T-helper 2 cell treated with Interferon-gamma antibody and Interleukin-4, amounts not matched to agents 100 ng/mL and 5 ng/mL, for 36 hours (primary cell): ENCODE results near the gene PRH1. TPM values are rescaled to one million over a fixed set of nuclear protein-coding genes. Genes with fewer than 3 reads are reported as not detected.

Experiments
- intact Hi-C: fragments of 100-400 bp; cut with micrococcal nuclease; formaldehyde crosslinking; loops from one replicate; pipeline ENCODE4 v1.15.1; 2023
- total RNA-seq: library from RNA; stranded (reverse); gene quantifications from 2 replicates; pipeline ENCODE4 v1.2.3, GENCODE V29; 2022

Gene PRH1
- total RNA-seq, 1 donor from 2014 or later: 18.0 TPM

GRCh38 chr12:10842862-10843261 lies 41.2 kb downstream of the PRH1 start:
- intact Hi-C loops: no loop called here

- intact Hi-C loops: no loop called here
Observed at GRCh38 chr12:10838461-10838860, 45.6 kb downstream of the PRH1 start.

Other genes with a start within 250 kb of the PRH1 start
- 0.32 and 1.7 TPM in 2 replicates for gene STYK1, start 210.2 kb downstream of the PRH1 start, total RNA-seq
- gene YBX3, start 160.9 kb downstream of the PRH1 start, total RNA-seq: 57.9 and 60.7 TPM in 2 replicates
- gene TAS2R7, start 81.6 kb downstream of the PRH1 start, total RNA-seq: not detected in 2 replicates
- not detected in 2 replicates for gene TAS2R8, start 77.0 kb downstream of the PRH1 start, total RNA-seq
- not detected in 2 replicates for gene TAS2R9, start 74.1 kb downstream of the PRH1 start, total RNA-seq
- gene TAS2R10, start 57.9 kb downstream of the PRH1 start, total RNA-seq: 1.1 and 1.3 TPM in 2 replicates
- gene PRR4, start 34.8 kb downstream of the PRH1 start, total RNA-seq: 2.5 and 3.7 TPM in 2 replicates
- gene TAS2R13, start 25.3 kb upstream of the PRH1 start, total RNA-seq: 1.4 and 1.7 TPM in 2 replicates
- not detected in 2 replicates for gene PRH2, start 45.0 kb upstream of the PRH1 start, total RNA-seq
- 3.2 and 4.1 TPM in 2 replicates for gene TAS2R14, start 55.0 kb upstream of the PRH1 start, total RNA-seq
- 1.6 and 2.0 TPM in 2 replicates for gene TAS2R50, start 102.7 kb upstream of the PRH1 start, total RNA-seq
- 2.3 and 2.9 TPM in 2 replicates for gene TAS2R20, start 114.0 kb upstream of the PRH1 start, total RNA-seq
- 3.1 and 3.5 TPM in 2 replicates for gene TAS2R19, start 138.4 kb upstream of the PRH1 start, total RNA-seq
- 3.9 and 4.2 TPM in 2 replicates for gene TAS2R31, start 147.2 kb upstream of the PRH1 start, total RNA-seq
- 1.9 and 2.2 TPM in 2 replicates for gene TAS2R46, start 178.0 kb upstream of the PRH1 start, total RNA-seq
- gene TAS2R43, start 208.1 kb upstream of the PRH1 start, total RNA-seq: 0.55 and 1.2 TPM in 2 replicates